ENCODE results near the gene ARMC9.

The ARMC9 gene, protein sequence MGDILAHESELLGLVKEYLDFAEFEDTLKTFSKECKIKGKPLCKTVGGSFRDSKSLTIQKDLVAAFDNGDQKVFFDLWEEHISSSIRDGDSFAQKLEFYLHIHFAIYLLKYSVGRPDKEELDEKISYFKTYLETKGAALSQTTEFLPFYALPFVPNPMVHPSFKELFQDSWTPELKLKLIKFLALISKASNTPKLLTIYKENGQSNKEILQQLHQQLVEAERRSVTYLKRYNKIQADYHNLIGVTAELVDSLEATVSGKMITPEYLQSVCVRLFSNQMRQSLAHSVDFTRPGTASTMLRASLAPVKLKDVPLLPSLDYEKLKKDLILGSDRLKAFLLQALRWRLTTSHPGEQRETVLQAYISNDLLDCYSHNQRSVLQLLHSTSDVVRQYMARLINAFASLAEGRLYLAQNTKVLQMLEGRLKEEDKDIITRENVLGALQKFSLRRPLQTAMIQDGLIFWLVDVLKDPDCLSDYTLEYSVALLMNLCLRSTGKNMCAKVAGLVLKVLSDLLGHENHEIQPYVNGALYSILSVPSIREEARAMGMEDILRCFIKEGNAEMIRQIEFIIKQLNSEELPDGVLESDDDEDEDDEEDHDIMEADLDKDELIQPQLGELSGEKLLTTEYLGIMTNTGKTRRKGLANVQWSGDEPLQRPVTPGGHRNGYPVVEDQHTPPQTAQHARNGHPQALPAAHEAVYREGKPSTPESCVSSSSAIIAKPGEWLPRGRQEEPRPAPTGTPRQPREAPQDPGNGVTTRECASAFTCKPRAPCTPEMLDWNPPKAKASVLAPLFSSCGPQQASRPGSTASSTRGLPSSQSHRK

DNA sequence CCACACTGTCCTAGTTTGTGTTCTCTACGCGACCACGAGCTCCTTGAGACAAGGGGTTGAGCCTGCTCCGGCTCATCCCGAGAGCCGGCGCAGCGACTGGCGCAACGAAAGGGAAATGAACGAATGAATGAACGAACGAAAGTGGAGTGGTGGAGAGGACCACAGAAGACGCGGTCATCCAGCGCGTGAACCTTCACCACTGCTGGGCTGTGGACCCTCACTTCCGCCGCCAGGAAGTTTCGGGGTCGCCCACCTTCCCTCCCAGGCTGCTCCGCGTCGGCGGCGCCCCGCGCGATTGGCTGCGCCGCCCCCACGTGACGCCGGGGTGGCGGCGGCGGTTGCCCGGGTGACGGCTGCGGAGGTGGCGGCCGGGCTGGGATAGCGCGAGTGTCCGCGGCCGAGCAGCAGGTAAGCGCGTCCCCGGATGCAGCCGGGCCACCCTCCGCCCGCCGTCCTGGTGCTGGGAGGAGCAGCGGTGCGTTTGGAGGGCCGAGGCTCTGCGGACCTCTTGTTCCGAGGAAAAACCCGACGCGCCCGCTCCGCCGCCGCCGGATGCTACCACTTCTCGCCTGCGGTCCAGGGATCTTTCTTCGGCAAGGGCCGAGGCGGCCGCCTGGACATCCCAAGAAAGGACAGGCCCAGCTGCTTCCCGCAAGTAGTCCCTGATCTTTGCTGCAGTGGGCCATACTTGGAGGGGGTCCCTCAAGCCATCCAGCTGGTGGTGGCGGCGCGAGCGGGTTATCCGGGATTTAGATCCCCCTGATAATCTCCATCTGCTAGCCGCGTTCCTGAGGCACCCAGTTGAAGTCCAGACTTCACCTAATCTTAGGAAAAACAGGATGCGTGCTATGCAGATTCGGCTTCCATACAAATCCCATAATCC is at the start of gene ARMC9:
Gene ARMC9, plus strand, starts transcription at position 341 of the 883 bp plus-strand sequence. CDS start 7,608 bp downstream, outside the sequence.
- FAIRE-seq (no peak), DNase-seq (ENCODE audit: insufficient read length, low spot score) (peak; percentile 67)
- TF ChIP-seq, protein P1, sequence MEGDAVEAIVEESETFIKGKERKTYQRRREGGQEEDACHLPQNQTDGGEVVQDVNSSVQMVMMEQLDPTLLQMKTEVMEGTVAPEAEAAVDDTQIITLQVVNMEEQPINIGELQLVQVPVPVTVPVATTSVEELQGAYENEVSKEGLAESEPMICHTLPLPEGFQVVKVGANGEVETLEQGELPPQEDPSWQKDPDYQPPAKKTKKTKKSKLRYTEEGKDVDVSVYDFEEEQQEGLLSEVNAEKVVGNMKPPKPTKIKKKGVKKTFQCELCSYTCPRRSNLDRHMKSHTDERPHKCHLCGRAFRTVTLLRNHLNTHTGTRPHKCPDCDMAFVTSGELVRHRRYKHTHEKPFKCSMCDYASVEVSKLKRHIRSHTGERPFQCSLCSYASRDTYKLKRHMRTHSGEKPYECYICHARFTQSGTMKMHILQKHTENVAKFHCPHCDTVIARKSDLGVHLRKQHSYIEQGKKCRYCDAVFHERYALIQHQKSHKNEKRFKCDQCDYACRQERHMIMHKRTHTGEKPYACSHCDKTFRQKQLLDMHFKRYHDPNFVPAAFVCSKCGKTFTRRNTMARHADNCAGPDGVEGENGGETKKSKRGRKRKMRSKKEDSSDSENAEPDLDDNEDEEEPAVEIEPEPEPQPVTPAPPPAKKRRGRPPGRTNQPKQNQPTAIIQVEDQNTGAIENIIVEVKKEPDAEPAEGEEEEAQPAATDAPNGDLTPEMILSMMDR (IDR thresholded peaks at IDR 0.05; ENCODE audit: insufficient read depth, missing control alignments), result no peak

DNA sequence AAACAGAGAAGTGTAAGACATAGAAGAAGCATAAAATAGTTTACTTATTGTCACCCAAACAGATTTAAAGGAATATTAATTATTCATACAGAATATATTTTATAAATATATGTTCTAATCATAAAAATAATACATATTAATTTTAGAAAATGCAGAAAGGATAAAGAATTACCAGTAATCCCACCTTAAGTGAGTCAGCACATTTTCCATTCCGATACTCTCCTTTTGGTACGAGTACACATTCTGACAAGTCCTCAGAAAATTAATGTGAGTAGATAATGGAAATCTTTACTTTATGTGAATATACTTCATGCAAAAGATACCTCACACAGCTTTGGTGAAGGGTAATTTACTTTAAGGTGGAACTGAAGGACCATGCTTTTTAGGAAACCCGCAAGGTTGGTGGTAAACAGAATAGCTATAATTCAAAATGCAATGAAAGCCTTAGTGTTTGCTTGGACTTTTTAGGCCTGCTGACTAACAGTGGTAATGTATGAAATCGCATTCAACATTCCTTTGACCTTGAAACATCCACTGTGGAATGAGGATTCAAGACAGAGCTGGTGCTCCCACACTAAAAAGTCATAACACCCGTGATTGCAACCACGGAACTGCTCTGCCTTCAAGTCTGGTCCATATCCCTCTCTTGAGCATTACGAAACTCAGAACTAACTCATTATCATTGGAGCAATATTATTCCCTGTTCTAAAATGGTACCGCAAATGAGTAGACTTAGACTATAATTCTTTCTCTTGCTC is 45.5 kb upstream of the ARMC9 start:
- no peak for DNase-seq (ENCODE audit: insufficient read length, low spot score)
- FAIRE-seq, result no peak
- TF ChIP-seq, protein P1 (IDR thresholded peaks at IDR 0.05; ENCODE audit: insufficient read depth, missing control alignments), result no peak

DNA sequence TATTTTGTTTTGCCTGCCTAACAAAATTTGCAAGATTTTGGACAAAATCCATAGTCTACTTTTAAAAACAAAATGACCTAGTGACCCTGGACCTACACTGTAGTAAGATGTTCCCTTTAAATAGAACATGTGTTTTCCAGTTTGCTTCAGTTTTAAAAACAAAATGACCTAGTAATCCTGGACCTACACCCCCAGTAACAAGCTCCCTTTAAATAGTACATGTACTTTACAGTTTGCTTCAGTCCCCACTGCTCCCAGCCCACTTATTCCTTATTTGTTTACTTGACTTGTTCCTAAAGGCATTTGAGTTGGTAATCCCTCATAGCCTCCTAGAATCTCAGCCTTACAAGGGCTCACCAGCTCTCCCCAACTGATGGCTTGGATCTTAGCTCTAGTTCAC is 39.1 kb upstream of the ARMC9 start:
- FAIRE-seq (no peak), DNase-seq (ENCODE audit: insufficient read length, low spot score) (no peak)
- TF ChIP-seq, protein P1 (IDR thresholded peaks at IDR 0.05; ENCODE audit: insufficient read depth, missing control alignments), result no peak

DNA sequence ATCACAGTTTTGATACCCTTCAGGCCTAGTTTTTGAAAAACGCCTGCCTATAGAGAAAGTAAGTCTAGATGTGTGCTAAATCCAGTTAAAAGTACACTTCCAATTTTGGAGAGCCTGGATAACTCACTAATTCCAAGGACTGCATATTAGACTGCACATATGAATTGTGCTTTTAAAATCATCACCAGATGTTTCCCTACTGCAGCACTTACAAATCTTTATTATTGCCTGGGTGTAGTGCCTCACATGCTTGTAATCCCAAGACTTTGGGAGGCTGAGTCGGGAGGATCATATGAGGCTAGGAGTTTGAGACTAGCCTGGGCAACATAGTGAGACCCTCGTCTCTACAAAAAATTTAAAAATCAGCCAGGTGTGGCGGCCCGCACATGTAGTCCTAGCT is 37.7 kb upstream of the ARMC9 start:
- TF ChIP-seq, protein P1 (IDR thresholded peaks at IDR 0.05; ENCODE audit: insufficient read depth, missing control alignments), result no peak
- FAIRE-seq, result no peak

DNA sequence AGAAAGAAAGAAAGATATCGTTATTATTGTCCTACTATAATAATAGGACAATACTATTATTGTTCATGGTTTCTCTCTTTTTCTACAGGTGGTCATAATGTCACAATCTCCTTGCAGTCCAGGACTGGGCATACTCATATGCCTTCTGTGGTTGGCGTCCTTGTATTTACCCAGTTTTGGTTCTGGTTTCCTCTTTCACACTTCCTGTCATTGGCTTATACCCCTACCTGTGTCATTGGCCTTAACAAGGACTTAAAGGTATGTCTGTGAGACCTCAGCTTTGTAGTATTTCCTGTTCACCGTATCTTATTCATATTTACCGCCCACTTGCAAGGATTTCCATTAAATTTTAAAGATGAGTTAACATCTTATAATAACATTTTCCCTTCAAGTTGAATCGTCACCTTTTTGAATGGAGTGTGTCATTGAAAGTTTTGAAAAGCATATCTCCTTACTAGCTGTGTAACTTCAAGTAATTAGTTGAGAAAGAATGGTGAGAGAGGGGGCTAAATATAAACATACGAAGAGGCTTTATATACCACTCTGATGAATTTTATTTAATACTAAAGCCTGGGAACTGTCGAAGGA is 37.1 kb upstream of the ARMC9 start:
- FAIRE-seq (no peak), DNase-seq (ENCODE audit: insufficient read length, low spot score) (no peak)
- TF ChIP-seq, protein P1 (IDR thresholded peaks at IDR 0.05; ENCODE audit: insufficient read depth, missing control alignments), result no peak

More for the DNA sequence above, 37.7 kb upstream of the ARMC9 start:
- DNase-seq (ENCODE audit: insufficient read length, low spot score), result no peak

DNA sequence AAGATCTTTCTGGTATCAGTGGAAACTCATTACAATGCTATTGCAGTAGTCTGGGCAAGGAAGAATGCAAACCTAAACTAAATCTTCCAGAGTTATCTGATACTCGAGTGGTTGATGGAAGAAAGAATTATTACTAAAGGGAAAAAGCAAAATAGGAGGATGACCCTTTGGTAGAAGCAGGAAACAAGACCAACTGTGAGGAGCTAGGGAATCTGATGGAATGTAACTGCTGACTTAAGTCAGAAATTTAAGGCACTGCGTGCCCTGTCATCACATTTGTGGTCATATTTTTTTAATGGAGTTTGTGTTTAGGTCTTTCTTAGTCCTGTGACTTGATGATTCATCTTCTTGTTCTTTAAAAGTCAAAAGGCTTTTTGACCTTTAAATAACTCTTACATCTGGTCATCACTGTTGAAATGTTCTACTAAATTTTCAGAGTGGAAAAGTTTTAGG is 36.5 kb upstream of the ARMC9 start:
- TF ChIP-seq, protein P1 (IDR thresholded peaks at IDR 0.05; ENCODE audit: insufficient read depth, missing control alignments), result no peak
- DNase-seq (ENCODE audit: insufficient read length, low spot score) (no peak), FAIRE-seq (no peak)

All from D721Med (cell line).